NK-92 (cell line): Measurements from ENCODE around the gene ST3GAL4.

Experiments used
- DNase-seq: peaks from one replicate; lab custom pipeline; 2025; ENCODE audit not compliant: unreplicated experiment; lab: John Stamatoyannopoulos, UW

ST3GAL4 gene

DNA sequence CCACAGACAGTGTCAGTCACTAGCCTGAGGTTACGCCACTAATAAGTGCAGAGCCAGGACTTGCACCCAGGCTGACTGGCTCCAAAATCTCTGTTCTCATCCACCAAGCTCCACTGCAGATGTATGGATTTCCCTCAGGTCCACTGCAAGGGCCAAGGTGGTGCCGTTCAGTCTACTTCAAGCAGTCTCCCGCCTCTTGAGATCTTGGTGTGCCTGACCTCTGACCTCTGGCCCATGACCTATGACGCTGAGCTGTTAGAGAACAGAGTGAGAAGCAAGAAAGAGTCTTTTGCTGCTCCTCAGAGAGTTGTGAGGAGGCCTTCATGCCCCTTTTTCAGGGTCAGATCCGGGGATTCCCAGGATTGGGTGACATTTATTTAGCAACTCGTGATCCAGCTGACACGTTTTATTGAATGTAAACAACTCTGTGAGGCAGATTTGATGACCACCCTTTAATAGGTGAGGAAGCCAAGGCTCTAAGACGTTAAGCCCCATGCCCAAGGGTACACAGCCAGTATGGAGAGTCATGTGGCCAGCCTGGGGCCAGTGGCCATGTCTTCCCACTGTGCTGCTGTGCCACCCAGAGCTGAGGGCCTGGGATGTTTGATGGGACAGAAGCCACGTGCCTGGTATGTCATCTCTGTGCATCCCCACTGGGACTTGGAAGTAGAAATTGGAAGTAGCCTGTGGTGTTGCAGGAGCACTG lies 26.4 kb upstream of the ST3GAL4 start:
- DNase-seq = no peak

DNA sequence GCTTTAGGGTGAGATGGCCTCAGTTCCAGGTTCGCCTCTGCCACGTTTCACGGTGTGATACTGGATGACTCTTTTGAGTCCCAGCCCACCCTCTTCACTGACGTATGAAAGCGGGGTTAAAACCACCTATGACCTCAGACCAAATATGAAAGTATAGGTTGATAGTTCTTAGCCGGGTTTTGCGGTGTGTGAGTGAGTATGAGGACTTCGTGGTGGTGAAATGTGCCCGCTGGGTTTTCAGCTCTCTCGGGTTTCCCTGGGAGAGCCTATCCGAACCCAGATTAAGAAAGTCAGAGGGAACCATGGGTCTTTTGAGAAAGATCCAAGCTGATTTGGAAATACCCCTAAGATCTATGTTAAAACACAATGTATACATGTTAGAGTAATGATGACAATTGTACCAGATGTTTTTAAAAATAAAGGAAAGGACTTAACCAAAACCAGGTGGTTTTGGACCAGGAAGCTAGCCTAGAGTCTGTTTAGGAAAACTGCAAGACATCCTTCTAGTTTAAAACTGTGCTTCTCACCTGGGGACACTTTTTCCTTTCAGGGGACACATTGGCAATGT lies 25.8 kb upstream of the ST3GAL4 start:
- no peak for DNase-seq

DNA sequence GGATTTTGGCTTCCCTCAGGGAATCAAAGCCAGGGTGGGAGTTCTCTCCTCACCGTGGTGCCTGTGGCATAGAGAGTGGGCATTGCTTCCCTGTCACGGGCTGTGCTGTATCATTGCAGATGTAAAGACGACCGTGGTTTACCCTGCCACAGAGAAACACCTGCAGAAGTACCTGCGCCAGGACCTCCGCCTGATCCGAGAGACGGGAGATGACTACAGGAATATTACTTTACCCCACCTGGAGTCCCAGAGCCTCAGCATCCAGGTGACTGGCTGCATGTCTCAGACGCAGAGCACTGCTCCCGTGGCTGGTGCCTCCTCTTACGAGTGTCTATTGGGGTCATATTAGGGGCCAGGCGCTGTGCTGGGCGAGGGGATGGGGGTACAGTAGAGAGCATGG lies 24.2 kb upstream of the ST3GAL4 start:
- no peak for DNase-seq

DNA sequence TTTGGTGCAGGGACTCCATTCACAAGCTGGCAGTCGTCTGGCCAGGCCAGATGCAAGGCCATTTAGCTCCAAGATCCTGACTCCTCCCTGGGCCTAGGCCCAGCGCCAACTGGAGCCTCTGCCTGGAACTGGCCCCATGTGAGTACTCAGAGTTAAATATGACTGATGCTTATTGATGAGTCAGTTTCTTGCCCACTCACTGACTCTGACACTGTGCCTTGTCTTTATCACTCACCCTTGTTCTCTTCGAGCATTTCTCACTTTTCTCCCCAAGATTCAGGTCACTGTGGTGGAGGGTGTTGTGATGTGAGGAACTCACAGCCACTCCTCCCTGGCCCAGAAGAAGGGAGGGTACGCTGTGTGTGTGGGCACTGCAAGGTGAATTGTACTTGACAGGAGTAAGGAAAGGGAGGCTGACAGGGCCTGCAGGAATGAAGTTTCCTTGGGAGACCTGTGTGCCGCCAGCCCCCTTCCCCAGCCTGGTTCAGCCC lies 23.2 kb upstream of the ST3GAL4 start:
- no peak for DNase-seq

DNA sequence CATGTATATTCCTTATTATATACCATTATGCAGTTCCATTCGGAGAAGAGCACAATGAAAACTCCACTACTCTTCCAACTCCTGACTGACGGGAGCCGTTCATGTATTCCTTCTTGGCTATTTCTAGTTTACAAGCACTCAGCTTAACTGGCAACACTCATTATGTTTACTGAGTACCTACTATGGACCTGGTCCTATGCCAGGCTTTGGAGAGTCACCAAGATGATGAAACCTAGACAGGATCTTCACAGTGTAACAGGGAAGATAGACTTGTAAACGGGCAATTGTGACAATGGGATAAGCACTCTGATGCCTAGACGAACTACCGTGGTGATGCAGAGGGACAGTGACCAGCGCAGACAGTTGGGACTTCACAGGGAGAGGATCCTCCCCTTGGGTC lies 22.3 kb upstream of the ST3GAL4 start:
- DNase-seq = no peak

DNA sequence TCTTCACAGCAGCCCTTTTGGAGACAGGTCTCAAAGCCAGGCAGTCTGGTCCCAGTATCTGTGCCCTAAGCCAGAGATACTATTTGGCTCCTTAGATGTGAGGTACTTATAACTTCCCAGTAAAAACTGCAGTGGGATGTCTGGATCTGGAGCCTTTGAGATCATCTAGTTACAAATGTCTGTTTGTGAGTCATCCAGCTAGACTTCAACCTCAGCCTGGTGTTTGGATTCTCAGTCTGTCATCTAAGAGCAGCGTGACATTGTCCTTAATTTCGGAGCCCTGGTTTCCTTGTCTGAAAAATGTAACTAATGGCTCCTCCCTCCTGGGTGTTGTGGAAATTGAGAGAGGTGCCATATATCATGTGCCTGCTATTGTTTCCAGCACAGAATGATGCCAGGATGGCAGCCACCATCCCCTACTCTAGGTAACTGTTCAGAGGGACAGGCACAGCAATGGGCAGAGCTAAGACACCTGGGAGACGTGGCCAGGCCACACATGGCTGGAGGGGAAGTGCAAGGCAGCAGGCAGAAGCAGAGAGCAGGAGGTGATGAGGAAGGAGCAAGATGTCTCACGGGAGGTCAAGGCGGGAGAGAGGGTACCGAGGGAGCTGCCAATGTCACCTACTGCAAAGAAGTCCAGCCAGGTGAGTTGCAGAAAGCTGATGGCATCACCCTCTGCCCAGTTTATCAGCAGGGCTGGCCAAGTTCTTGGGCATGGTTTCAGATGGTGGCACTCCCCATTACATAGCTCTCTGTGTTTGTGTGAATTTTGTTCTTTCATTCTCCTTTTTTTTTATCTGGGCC lies 20.6 kb upstream of the ST3GAL4 start:
- no peak for DNase-seq

DNA sequence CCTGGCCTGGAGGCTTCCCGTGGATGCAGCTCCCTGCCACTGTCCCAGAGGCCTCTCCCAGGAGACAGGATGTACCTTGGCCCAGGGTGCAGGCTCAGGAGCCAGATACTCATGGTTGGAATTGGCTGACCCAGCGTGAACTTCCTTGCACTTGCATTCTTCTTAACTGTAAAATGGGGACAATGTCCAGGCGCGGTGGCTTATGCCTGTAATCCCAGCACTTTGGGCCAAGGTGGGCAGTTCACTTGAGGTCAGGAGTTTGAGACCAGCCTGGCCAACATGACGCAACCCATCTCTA lies 20.1 kb upstream of the ST3GAL4 start:
- DNase-seq = no peak

DNA sequence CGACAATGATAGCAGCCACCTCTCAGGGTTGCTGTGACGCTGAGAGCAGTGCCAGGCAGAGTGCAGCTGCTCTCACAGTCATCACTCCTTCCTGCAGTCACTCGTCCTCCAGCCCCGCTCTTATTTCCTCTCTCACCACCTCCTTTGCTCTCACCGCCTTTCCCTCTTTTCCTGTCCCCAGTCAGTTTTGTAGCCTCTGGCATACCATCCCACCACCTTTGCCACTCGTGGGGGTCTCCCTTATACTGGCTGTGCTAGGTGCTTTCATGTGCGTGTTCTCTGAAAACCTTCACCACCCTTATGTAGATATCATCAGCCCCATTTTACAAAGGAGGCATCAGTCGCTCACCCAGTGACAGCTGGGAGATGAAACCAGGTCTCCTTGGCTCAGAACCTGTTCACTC lies 19.3 kb upstream of the ST3GAL4 start:
- no peak for DNase-seq

DNA sequence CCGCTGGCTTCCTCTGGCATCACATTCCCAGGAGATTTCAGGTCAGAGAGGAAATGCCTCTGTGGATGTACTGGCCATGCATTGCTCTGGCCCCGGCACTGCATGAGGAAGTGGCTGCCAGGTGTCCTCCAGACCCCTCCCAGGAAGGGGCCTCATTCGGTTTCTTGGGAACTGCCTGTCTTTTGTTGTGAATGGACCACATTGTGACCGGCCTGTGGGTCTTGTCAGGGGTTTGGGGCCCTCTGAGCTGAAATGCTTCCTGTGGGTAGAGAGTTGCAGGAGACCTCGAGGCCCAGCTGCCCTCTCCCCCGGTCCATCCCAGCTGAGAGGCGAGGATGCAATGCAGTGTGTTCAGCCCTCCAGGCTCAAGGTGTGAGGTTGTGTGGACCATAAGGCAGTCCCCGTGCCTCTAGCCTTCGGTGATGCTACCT lies 18.8 kb upstream of the ST3GAL4 start:
- no peak for DNase-seq

DNA sequence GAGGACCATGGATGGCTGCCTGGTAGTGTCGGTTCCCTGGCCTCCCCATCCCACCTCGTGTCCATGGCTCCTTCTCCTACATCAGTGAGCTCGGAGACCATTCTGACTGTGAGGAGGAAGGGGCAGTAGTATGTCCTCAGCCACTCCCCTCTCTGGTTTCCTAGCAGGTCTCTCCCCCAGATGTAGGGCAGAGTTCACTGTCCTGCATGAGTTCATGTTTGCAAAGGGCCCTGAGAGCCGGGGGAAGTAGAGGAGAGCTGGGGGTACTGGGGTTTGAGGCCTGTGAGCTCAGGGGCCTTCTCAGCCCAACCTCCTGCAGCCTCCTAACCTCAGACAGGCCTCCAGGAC lies 18.4 kb upstream of the ST3GAL4 start:
- no peak for DNase-seq

DNA sequence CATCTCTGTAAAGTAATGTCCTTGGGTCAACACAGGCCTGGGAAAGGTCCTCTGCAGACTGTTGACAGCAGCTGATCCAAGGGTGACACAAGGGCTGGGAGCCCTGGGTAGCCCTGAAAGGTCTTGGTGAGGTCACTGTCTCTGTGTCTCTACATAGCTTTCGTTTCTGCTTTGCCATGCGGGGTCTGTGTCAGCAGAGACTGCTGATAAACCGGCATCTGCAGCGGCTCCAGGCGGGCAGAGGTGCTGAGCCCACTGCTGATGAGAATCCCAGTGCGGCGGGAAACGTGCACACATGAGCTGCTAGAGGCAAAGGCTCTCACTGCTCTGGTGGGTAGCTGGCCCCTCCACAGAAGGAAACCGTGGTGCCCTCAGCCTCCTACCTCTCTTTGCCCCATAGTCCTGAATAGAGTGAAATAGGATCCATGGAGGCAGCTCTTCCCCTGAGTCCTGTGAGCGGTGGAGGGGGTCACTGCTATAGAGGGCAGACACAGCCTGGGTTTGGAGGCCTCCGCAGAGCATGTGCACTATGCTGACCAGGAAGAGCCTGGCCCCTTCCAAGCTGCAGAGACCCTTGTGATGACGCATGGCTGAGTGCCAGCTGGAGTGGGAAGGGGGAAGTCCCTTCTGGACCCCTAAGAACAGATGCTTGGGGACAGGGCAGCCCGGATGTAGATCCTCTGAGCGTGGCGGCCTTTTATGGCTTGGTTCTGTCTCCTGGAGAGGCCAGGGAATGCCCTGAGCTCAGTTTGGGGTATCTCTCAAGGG lies 17.8 kb upstream of the ST3GAL4 start:
- DNase-seq = no peak

DNA sequence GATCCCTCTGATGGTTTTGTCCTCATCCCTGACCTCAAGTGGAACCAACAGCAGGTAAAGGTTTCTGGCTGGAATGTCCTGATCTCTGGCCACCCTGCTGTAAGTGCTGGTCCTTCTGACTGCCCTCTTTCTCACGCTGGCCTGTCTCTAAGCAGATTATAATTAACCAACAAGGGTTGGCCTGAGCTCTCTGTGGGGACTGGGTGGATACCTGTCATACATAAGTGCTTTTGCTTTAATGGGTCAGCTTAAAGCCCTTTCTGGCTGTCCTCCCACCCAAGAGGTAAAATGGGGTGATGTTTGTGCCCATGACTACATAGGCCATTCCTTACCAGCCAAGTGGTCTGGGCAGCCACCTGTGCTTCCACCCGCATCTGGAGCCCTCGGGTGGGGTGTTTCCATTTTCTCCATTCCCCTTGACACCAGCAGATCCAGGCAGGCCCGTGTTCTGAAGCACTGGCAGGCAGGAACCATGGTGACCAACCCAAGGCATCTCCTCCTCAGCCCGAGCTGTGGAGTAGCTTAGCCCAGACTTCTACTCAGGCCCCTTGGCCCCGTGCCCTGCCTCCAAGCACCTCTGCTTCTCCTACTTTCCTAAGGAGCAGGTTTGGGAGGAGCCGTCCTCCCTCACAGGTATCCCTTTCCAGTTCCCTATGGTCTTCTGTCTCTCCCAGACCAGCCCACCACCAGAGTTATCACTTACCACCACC lies 17.0 kb upstream of the ST3GAL4 start:
- no peak for DNase-seq

DNA sequence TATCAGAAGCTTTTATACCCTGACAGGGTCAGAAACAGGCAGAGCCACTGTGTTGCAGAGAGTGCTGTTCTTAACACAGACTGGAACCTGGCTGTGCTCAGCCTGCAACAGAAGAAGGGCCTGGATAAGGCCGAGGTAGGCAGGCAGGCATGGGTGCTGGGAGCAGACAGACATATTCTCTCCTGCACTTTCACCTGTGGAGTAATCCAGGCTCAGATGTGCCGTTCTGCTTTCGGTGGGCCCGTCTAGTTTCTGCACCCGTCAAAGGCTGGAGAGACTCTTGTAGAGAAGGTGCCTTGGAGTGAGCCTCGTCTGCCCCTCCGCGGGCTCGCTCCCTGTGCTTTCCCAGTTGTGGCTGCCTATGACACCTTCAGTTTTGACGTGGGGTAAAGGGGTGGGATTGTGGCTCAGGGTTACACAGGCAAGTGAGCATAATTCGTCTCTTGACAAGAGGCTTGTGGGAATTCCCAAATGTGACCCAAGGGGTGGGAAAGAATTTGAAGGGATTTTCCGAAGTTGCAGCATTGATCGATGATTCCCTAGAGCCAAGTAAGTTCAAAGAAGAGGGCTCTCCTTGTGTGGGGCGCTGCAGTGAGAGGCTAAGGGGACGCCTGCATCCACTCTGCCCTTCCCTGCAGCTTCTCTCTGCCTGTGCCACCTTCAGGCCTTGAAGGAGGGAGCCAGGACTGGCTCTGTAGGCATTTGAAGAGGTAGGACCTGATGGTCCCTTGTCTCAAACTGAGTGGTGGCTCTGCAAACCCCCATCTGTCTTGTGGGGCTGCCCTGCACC lies 16.2 kb upstream of the ST3GAL4 start:
- no peak for DNase-seq

DNA sequence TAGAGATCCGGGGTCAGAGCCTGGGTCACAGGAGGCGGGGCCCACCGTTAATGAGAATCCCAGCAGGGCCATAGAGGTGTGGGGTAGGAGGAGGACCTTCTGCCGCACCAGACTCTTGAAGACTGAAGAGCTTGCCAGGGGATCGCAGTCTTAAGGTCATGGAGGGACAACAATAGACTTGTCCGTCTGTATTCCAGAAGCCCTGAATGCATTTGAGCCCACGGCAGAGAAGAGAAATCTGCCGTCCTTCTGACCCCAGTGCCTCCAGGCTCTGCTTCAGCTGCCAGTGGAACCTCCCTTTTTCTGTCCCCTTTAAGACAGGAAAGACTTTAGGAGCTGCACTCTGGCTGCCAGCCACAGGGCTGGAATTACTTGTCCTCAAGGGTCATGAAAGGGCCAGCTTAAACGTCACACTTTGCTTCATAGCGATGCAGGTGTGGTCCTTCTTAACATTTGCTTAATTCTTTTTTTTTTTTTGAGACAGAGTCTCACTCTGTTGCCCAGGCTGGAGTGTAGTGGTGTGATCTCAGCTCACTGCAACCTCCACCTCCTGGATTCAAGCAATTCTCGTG lies 15.5 kb upstream of the ST3GAL4 start:
- no peak for DNase-seq

DNA sequence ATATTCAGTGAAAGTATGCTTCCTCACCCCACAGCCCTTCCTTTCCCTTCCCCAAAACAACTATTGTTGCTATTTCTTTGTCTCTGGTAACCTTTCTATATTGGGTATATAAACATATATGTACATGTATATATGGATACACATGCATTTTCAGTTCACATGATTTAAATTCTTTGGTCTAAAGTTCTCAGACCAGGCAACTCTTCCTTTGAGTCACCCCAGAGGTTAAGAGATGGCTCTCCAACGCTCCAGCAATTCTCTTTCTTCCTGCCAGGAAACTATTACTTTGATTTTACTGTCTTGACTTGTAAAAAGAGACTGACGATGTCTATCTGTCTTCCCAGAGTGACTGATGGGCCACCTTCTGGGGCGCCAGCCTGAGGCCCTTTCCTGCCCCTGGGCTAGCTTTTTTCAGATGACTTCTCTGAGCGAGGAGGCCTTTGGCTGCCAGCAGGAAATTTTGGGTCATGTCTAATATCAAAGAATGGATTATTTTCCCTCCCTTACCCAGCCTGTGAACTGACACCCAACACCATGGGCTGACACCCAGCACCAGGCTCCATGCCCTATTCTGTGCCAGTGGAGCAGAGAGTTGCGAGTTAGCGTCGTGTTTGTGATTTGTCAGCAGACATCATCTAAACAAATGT lies 14.4 kb upstream of the ST3GAL4 start:
- no peak for DNase-seq

DNA sequence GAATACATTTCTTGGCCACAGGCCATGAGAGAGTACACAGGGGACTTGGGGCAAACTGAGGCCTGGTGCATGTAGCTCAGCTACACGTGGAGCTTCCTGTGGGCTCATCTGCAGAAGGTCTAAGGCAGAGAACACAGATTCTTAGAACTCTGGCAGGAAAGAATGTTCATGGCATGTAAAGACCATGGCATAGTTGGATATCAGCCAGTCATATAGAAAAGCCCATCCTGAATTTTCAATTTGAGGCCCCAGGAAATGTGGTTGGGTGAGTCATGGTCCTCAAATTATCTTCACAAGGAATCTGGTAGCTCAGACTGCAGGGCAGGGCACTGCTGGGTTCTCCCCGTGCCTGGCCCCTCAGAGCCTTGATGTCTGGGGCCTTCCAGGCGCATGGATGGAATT lies 13.7 kb upstream of the ST3GAL4 start:
- DNase-seq = no peak

DNA sequence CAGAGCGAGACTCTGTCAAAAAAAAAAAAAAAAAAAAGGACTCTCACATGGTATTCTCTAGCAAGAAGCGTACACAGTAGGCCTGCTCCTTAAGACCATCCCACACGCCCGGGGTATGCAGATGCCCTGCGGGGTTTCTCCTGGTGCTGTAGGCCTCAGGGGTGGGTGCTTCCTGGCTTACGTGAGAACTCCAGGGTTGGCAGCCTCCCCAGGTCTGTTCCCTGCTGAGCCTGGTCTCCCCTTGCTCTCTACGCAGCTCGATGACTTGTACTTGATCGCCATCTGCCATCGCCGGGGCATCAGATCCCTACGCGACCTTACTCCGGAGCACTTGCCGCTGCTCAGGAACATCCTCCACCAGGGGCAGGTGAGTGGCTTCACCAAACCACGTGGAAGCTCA lies 12.4 kb upstream of the ST3GAL4 start:
- no peak for DNase-seq

DNA sequence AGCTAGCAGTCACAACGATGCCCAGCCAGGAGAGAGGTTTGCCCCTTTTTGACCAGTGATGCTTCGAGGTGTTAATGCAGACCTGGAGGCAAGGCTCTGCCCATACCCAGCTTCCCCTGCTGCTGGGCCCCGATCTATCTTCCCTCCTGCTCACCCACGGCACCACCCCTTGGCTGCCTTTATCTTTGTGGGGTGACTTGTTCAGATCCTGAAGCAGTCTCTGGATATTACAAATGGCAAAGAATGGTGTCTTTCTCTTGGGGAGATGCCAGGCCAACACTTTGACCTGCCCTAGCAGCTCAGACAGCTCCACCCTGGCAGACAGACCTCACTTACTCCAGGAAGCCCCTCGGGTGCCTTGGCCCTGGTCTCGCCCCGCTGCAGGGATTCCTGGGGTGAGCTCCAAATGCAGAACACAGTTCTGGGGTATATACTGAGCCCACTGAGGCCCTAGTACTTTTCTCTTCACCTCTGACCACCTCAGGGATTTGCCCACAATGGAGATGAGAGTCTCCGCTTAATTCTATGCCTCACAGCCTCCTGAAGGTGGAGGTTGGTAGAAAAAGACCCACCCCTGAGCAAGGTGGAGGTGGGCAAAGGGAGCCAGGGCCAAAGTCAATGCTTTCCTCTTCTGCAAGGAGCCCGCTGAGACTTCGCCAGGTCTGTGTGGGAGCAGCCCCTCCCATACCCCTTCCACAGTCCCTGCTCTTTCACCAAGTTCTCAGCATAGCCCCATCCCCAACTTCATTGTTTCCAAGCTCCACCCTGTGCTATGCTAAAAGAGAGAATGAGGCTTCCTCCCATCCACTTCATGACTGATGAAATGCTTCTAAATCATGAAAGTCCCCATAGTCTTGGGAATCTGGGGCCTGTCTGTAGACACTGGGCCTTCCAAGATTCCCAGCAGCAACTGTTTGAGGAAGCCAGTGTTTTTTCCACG lies 11.1 kb upstream of the ST3GAL4 start:
- no peak for DNase-seq
